Measurements from ENCODE around the gene LYSMD2. TPM values are rescaled to one million over a fixed set of nuclear protein-coding genes. Genes with fewer than 3 reads are reported as not detected.

Gene LYSMD2
- total RNA-seq, 4 donors from 2014 or later = 11.0 to 15.0 (median 12.9) TPM

- TF ChIP-seq POLR2A (IDR thresholded peaks at IDR 0.05) (no peak), CTCF (IDR thresholded peaks at IDR 0.05) (no peak)
- Histone ChIP-seq H3K27me3 (no peaks in the 10 kb centered on the region), H3K36me3 (peaks cover 0 to 13% (median 0%) of the 10 kb centered on the region in 3 donors), H3K9me3 (no peaks in the 10 kb centered on the region), H3K4me3 (no peak overlapping the region), H3K27ac (no peak overlapping the region), H3K4me1 (peaks cover 0 to 20% (median 7%) of the 10 kb centered on the region in 3 donors)
- intact Hi-C loops (cut with DNase I) = no loop called here
- WGBS, 2 donors = 77 to 80% methylated on average over 8 of the region's 8 CpGs
- DNase-seq = no peak
These were observed 17.1 kb downstream of the LYSMD2 start for GRCh38 chr15:51720201-51720995.

DNA sequence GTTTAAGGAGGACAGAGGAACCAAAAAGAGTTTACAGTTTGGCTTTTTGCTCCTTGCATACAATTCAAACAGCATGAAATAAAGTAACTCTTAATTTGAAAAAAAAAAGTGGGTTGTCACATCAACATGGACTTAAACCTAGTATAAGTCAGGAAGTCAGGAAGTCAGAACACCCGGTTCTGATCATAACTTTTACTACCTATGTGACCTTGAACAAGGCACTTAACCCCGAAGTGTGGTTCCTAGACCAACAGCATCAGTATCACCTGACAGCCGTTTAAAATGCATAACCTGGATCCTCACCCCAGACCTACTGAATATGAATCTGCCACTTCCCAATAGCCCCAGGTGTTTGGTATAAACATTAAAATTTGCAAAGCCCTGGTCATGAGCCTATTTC lies 18.7 kb downstream of the LYSMD2 start:
- H3K27ac ChIP-seq = no peak overlapping the region
- DNase-seq = no peak
- no peaks in the 10 kb centered on the region for H3K27me3 ChIP-seq
- 62 to 74% methylated on average over 3 of the region's 3 CpGs for WGBS, 2 donors
- H3K9me3 ChIP-seq = no peaks in the 10 kb centered on the region
- peaks cover 0 to 5% (median 0%) of the 10 kb centered on the region in 3 donors for H3K4me1 ChIP-seq
- peaks cover 0 to 13% (median 0%) of the 10 kb centered on the region in 3 donors for H3K36me3 ChIP-seq
- no peak for TF ChIP-seq CTCF (IDR thresholded peaks at IDR 0.05)
- TF ChIP-seq POLR2A (IDR thresholded peaks at IDR 0.05) = no peak
- H3K4me3 ChIP-seq = no peak overlapping the region
- intact Hi-C loops (cut with DNase I) = no loop called here

GRCh38 chr15:51718219-51718618 lies 19.2 kb downstream of the LYSMD2 start:
- intact Hi-C loops (cut with DNase I) = no loop called here
- TF ChIP-seq CTCF (IDR thresholded peaks at IDR 0.05) (no peak), POLR2A (IDR thresholded peaks at IDR 0.05) (no peak)
- Histone ChIP-seq H3K4me3 (no peak overlapping the region), H3K9me3 (no peaks in the 10 kb centered on the region), H3K36me3 (peaks cover 0 to 13% (median 0%) of the 10 kb centered on the region in 3 donors), H3K27me3 (no peaks in the 10 kb centered on the region), H3K27ac (no peak overlapping the region), H3K4me1 (peaks cover 0 to 5% (median 0%) of the 10 kb centered on the region in 3 donors)
- 63 to 68% methylated on average over 4 of the region's 4 CpGs for WGBS, 2 donors
- DNase-seq = no peak

GRCh38 chr15:51714911-51715310 lies 22.5 kb downstream of the LYSMD2 start:
- intact Hi-C loops (cut with DNase I) = no loop called here

More at GRCh38 chr15:51714911-51715310, 22.5 kb downstream of the LYSMD2 start:
- no peak overlapping the region for H3K27ac ChIP-seq
- H3K27me3 ChIP-seq = no peaks in the 10 kb centered on the region
- H3K9me3 ChIP-seq = no peaks in the 10 kb centered on the region
- H3K36me3 ChIP-seq = no peaks in the 10 kb centered on the region
- no peak overlapping the region for H3K4me3 ChIP-seq
- no peak for DNase-seq
- no peaks in the 10 kb centered on the region for H3K4me1 ChIP-seq
- 50 to 71% methylated on average over 1 of the region's 1 CpG for WGBS, 2 donors
- TF ChIP-seq POLR2A (IDR thresholded peaks at IDR 0.05) = no peak
- no peak for TF ChIP-seq CTCF (IDR thresholded peaks at IDR 0.05)
